HG02623 (cell line): ENCODE measurements around the gene PDK2.

Experiments used
- ATAC-seq: cut with Tn5 transposase; IDR thresholded peaks from one replicate; pipeline ENCODE4 v1.9.1; 2021; ENCODE audit warnings: moderate library complexity; ENCODE audit not compliant: unreplicated experiment

Gene PDK2

GRCh38 chr17:50133769-50134099 lies 38.6 kb downstream of the PDK2 start:
- no peak for ATAC-seq

GRCh38 chr17:50134206-50135110 lies 39.3 kb downstream of the PDK2 start:
- ATAC-seq: no peak

- no peak for ATAC-seq
These were observed 40.4 kb downstream of the PDK2 start for GRCh38 chr17:50135316-50136095.

GRCh38 chr17:50136096-50136687 lies 41.0 kb downstream of the PDK2 start:
- no peak for ATAC-seq

- ATAC-seq: no peak
These were observed 41.9 kb downstream of the PDK2 start for GRCh38 chr17:50137042-50137441.

- no peak for ATAC-seq
These were observed 44.1 kb downstream of the PDK2 start for GRCh38 chr17:50139185-50139783.

- no peak for ATAC-seq
These were observed 45.1 kb downstream of the PDK2 start for GRCh38 chr17:50139950-50140885.

- no peak for ATAC-seq
These were observed 46.0 kb downstream of the PDK2 start for GRCh38 chr17:50141026-50141744.

GRCh38 chr17:50141745-50142110 lies 46.6 kb downstream of the PDK2 start:
- ATAC-seq: no peak

- no peak for ATAC-seq
These were observed 48.5 kb downstream of the PDK2 start for GRCh38 chr17:50143461-50144176.

GRCh38 chr17:50144355-50144754 lies 49.2 kb downstream of the PDK2 start:
- ATAC-seq: no peak

GRCh38 chr17:50144845-50145531 lies 49.8 kb downstream of the PDK2 start:
- no peak for ATAC-seq

- ATAC-seq: no peak
These were observed 50.5 kb downstream of the PDK2 start for GRCh38 chr17:50145532-50146229.

- no peak for ATAC-seq
These were observed 51.2 kb downstream of the PDK2 start for GRCh38 chr17:50146230-50146926.

GRCh38 chr17:50146927-50147665 lies 51.9 kb downstream of the PDK2 start:
- ATAC-seq: no peak

- ATAC-seq: no peak
These were observed 52.7 kb downstream of the PDK2 start for GRCh38 chr17:50147841-50148225.
